Mesenchymal stem cell (in vitro differentiated cells and primary cell): ENCODE data around the gene SCG2.
"Not testable (repeated sequence)": the region's sequence is repeated elsewhere in the genome, so short reads cannot be mapped to it uniquely, and the experiment has no call there.

ENCODE experiments used
- DNase-seq: peaks from one replicate; pipeline ENCODE4 v3.0.0-alpha.2; 2013
- H2AFZ ChIP-seq: one replicate; pipeline ENCODE4 v1.6.1; 2013; ENCODE audit warnings: low read depth, mild to moderate bottlenecking, control low read depth, inconsistent platforms, low read length, moderate library complexity
- H2AK5ac ChIP-seq: 2 replicates; pipeline ENCODE4 v1.6.1; 2013; ENCODE audit warnings: low read length, moderate library complexity, mild to moderate bottlenecking, inconsistent platforms; ENCODE audit not compliant: severe bottlenecking
- H2BK120ac ChIP-seq: one replicate; pipeline ENCODE4 v1.6.1; 2013; ENCODE audit warnings: low read depth, mild to moderate bottlenecking, inconsistent platforms, low read length, moderate library complexity
- H2BK12ac ChIP-seq, 2 experiments: one replicate each; pipeline ENCODE4 v1.6.1; 2013; ENCODE audit warnings: inconsistent platforms in 2 of 2, low read length in 2 of 2, mild to moderate bottlenecking in 2 of 2, moderate library complexity in 2 of 2, control low read depth in 1 of 2
- H2BK15ac ChIP-seq: one replicate; pipeline ENCODE4 v1.6.1; 2013; ENCODE audit warnings: mild to moderate bottlenecking, low read depth, inconsistent platforms; ENCODE audit not compliant: poor library complexity, severe bottlenecking
- H2BK5ac ChIP-seq: 2 replicates; pipeline ENCODE4 v1.6.1; 2013; ENCODE audit warnings: low read depth, mild to moderate bottlenecking, low read length, control low read depth, inconsistent platforms; ENCODE audit not compliant: poor library complexity, severe bottlenecking
- H3K14ac ChIP-seq, 2 experiments: one replicate each; pipeline ENCODE4 v1.6.1; 2013; ENCODE audit warnings: inconsistent platforms in 2 of 2, low read length in 2 of 2, control low read depth in 1 of 2, mild to moderate bottlenecking in 1 of 2, moderate library complexity in 1 of 2
- H3K18ac ChIP-seq, 2 experiments: one replicate each; pipeline ENCODE4 v1.6.1; 2013; ENCODE audit warnings: inconsistent platforms in 2 of 2, low read length in 2 of 2, control low read depth in 1 of 2, low read depth in 1 of 2, mild to moderate bottlenecking in 1 of 2
- H3K23ac ChIP-seq, 2 experiments: one replicate each; pipeline ENCODE4 v1.6.1; 2013; ENCODE audit warnings: inconsistent platforms in 2 of 2, low read length in 2 of 2, mild to moderate bottlenecking in 2 of 2, moderate library complexity in 2 of 2, control low read depth in 1 of 2
- H3K27ac ChIP-seq: 2 replicates; pipeline ENCODE4 v1.5.1; 2013; ENCODE audit warnings: mild to moderate bottlenecking, moderate library complexity, low read length, control low read depth, inconsistent platforms; ENCODE audit not compliant: poor library complexity, severe bottlenecking
- H3K27me3 ChIP-seq, 2 experiments: 2 replicates each; pipeline versions ENCODE4 v1.6.1 to v1.7.0; 2013; ENCODE audit warnings: low read length in 2 of 2, mild to moderate bottlenecking in 2 of 2, moderate library complexity in 2 of 2, control low read depth in 1 of 2, inconsistent platforms in 1 of 2; ENCODE audit not compliant: control insufficient read depth in 1 of 2, insufficient read depth in 1 of 2
- H3K36me3 ChIP-seq, 2 experiments: 2 replicates each; pipeline versions ENCODE4 v1.6.1 to v1.7.0; 2013; ENCODE audit warnings: low read length in 2 of 2, control low read depth in 1 of 2, inconsistent platforms in 1 of 2, low read depth in 1 of 2, mild to moderate bottlenecking in 1 of 2; ENCODE audit not compliant: insufficient read depth in 2 of 2, control insufficient read depth in 1 of 2
- H3K4ac ChIP-seq, 2 experiments: one replicate each; pipeline ENCODE4 v1.6.1; 2013; ENCODE audit warnings: inconsistent platforms in 2 of 2, low read length in 2 of 2, mild to moderate bottlenecking in 2 of 2, moderate library complexity in 2 of 2, control low read depth in 1 of 2, low read depth in 1 of 2
- H3K4me1 ChIP-seq: 2 replicates; pipeline ENCODE4 v1.6.1; 2013; ENCODE audit warnings: low read depth, low read length, control low read depth; ENCODE audit not compliant: control insufficient read depth, insufficient read depth
- H3K4me2 ChIP-seq: 2 replicates; pipeline ENCODE4 v1.6.1; 2013; ENCODE audit warnings: low read length, mild to moderate bottlenecking, inconsistent platforms; ENCODE audit not compliant: poor library complexity, severe bottlenecking
- H3K4me3 ChIP-seq, 2 experiments: 2 replicates each; pipeline versions ENCODE4 v1.5.1 to v1.7.0; 2013; ENCODE audit warnings: low read length in 2 of 2, mild to moderate bottlenecking in 2 of 2, control low read depth in 1 of 2, low read depth in 1 of 2; ENCODE audit not compliant: insufficient read depth in 1 of 2
- H3K79me1 ChIP-seq: replicated peaks from 2 replicates; pipeline ENCODE4 v1.6.1; 2013; ENCODE audit warnings: mild to moderate bottlenecking, control low read depth, low read length, inconsistent platforms; ENCODE audit not compliant: poor library complexity, severe bottlenecking
- H3K9ac ChIP-seq: 2 replicates; pipeline ENCODE4 v1.7.0; 2013; ENCODE audit warnings: mild to moderate bottlenecking, low read length, moderate library complexity
- H3K9me3 ChIP-seq: 2 replicates; pipeline ENCODE4 v1.7.0; 2013; ENCODE audit warnings: mild to moderate bottlenecking, low read length; ENCODE audit not compliant: control insufficient read depth
- H4K8ac ChIP-seq: one replicate; pipeline ENCODE4 v1.6.1; 2013; ENCODE audit warnings: inconsistent platforms, mild to moderate bottlenecking, low read length, moderate library complexity
- H4K91ac ChIP-seq: one replicate; pipeline ENCODE4 v1.6.1; 2013; ENCODE audit warnings: mild to moderate bottlenecking, low read length, inconsistent platforms
- WGBS: methylation state at CpG from one replicate; pipeline ENCODE4 v1.1.7; 2013; ENCODE audit warnings: mixed read lengths; 5-methylcytosine and 5-hydroxymethylcytosine counted together

Gene SCG2

GRCh38 chr2:223594831-223595230 is 7.3 kb downstream of the SCG2 start:
- no peaks in the 10 kb centered on the region for H3K4me1 ChIP-seq
- peak overlapping the region in 1 of 2 experiments; percentile 41 for H3K18ac ChIP-seq
- H3K14ac ChIP-seq = no peak overlapping the region
- no peak overlapping the region for H2AFZ ChIP-seq
- no peaks in the 10 kb centered on the region for H3K79me1 ChIP-seq
- H3K4me2 ChIP-seq = no peak overlapping the region
- H3K4ac ChIP-seq = no peak overlapping the region
- no peak overlapping the region for H3K27ac ChIP-seq
- no peaks in the 10 kb centered on the region for H3K36me3 ChIP-seq
- H3K27me3 ChIP-seq = no peaks in the 10 kb centered on the region
- H2BK120ac ChIP-seq = no peak overlapping the region
- no peak overlapping the region for H3K9ac ChIP-seq
- H4K91ac ChIP-seq = no peak overlapping the region
- H3K4me3 ChIP-seq = no peak overlapping the region
- H2BK5ac ChIP-seq = no peak overlapping the region
- no peak overlapping the region for H2AK5ac ChIP-seq
- no peak overlapping the region for H4K8ac ChIP-seq
- H2BK15ac ChIP-seq = no peak overlapping the region
- no peak overlapping the region for H2BK12ac ChIP-seq
- H3K9me3 ChIP-seq = no peaks in the 10 kb centered on the region
- WGBS = 36% methylated on average over 4 of the region's 4 CpGs
- H3K23ac ChIP-seq = no peak overlapping the region
- no peak for DNase-seq

- Histone ChIP-seq H3K36me3 (no peaks in the 10 kb centered on the region), H3K4me3 (no peak overlapping the region), H3K18ac (no peak overlapping the region), H3K23ac (no peak overlapping the region), H2BK5ac (no peak overlapping the region), H3K79me1 (no peaks in the 10 kb centered on the region), H3K27ac (no peak overlapping the region), H2AFZ (no peak overlapping the region), H3K9ac (no peak overlapping the region), H2BK15ac (no peak overlapping the region), H3K4ac (no peak overlapping the region), H2AK5ac (peak overlapping the region; percentile 53), H2BK120ac (peak overlapping the region; percentile 82), H4K91ac (no peak overlapping the region), H4K8ac (no peak overlapping the region), H3K4me1 (no peaks in the 10 kb centered on the region), H2BK12ac (peak overlapping the region in 1 of 2 experiments; percentile 10), H3K9me3 (no peaks in the 10 kb centered on the region), H3K4me2 (no peak overlapping the region), H3K27me3 (no peaks in the 10 kb centered on the region), H3K14ac (no peak overlapping the region)
- 77% methylated on average over 2 of the region's 2 CpGs for WGBS
- DNase-seq = no peak
Observed at GRCh38 chr2:223594259-223594658, 7.9 kb downstream of the SCG2 start.

GRCh38 chr2:223592689-223593088 is 9.5 kb downstream of the SCG2 start:
- not testable (repeated sequence) for H3K4ac ChIP-seq, H2BK15ac ChIP-seq, H3K9me3 ChIP-seq, H2AFZ ChIP-seq, H2BK12ac ChIP-seq, H3K23ac ChIP-seq, H3K4me3 ChIP-seq, H2BK120ac ChIP-seq, DNase-seq, H3K18ac ChIP-seq, H4K91ac ChIP-seq, H2AK5ac ChIP-seq, H3K4me2 ChIP-seq, H3K4me1 ChIP-seq, H3K14ac ChIP-seq, H3K27me3 ChIP-seq, H3K79me1 ChIP-seq, H4K8ac ChIP-seq, H3K27ac ChIP-seq, H3K9ac ChIP-seq, H2BK5ac ChIP-seq, H3K36me3 ChIP-seq
- no CpG with 5 or more reads among the region's 1 CpG for WGBS

GRCh38 chr2:223591596-223591995 is 10.6 kb downstream of the SCG2 start:
- Histone ChIP-seq H4K91ac (no peak overlapping the region), H2BK12ac (peak overlapping the region in 1 of 2 experiments; percentile 15), H2AFZ (no peak overlapping the region), H3K79me1 (no peaks in the 10 kb centered on the region), H3K4me2 (no peak overlapping the region), H3K36me3 (no peaks in the 10 kb centered on the region), H3K18ac (no peak overlapping the region), H3K9me3 (no peaks in the 10 kb centered on the region), H3K4me3 (peak overlapping the region in 1 of 2 experiments; percentile 17), H3K27me3 (no peaks in the 10 kb centered on the region), H2BK15ac (no peak overlapping the region), H3K4me1 (no peaks in the 10 kb centered on the region), H3K23ac (no peak overlapping the region), H3K14ac (no peak overlapping the region), H2BK5ac (no peak overlapping the region), H4K8ac (no peak overlapping the region), H3K9ac (no peak overlapping the region), H3K4ac (no peak overlapping the region), H3K27ac (peak overlapping the region; percentile 66), H2BK120ac (no peak overlapping the region), H2AK5ac (no peak overlapping the region)
- no peak for DNase-seq
- WGBS = 96% methylated on average over 1 of the region's 1 CpG
